GM10266 (cell line): Measurements from ENCODE around the gene SIAH1.
"Not testable (repeated sequence)": the region's sequence is repeated elsewhere in the genome, so short reads cannot be mapped to it uniquely, and the experiment has no call there.

Experiments used
- DNase-seq: peaks from one replicate; pipeline ENCODE4 v3.0.0; 2012; ENCODE audit errors: extremely low spot score
- TF ChIP-seq, protein P1 (sequence below): IDR thresholded peaks from 2 replicates; pipeline ENCODE4 v1.5.1; 2012; ENCODE audit warnings: mild to moderate bottlenecking, low read depth; ENCODE audit not compliant: control insufficient read depth, insufficient read depth; ENCODE audit errors: missing control alignments

SIAH1 gene

DNA sequence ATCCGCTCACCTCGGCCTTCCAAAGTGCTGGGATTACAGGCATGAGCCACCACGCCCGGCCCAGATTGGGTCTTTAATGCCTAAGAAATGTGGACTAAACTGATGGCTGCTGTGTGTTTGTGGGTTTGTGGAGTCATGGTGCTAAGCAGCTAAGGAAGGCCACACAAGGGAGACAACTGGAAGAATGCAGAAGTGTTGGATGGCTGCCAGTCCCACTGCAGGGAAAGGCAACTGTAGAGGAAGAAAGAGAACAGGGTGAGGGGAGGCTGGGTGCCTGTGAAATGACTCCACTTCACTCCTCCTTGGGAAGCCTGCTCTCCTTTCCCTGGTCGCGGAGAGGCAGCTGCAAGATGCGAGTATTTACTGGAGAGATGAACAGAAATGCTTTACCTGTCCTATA, 23.5 kb upstream of the SIAH1 start:
- no peak for DNase-seq
- TF ChIP-seq, protein P1, sequence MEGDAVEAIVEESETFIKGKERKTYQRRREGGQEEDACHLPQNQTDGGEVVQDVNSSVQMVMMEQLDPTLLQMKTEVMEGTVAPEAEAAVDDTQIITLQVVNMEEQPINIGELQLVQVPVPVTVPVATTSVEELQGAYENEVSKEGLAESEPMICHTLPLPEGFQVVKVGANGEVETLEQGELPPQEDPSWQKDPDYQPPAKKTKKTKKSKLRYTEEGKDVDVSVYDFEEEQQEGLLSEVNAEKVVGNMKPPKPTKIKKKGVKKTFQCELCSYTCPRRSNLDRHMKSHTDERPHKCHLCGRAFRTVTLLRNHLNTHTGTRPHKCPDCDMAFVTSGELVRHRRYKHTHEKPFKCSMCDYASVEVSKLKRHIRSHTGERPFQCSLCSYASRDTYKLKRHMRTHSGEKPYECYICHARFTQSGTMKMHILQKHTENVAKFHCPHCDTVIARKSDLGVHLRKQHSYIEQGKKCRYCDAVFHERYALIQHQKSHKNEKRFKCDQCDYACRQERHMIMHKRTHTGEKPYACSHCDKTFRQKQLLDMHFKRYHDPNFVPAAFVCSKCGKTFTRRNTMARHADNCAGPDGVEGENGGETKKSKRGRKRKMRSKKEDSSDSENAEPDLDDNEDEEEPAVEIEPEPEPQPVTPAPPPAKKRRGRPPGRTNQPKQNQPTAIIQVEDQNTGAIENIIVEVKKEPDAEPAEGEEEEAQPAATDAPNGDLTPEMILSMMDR, result no peak

DNA sequence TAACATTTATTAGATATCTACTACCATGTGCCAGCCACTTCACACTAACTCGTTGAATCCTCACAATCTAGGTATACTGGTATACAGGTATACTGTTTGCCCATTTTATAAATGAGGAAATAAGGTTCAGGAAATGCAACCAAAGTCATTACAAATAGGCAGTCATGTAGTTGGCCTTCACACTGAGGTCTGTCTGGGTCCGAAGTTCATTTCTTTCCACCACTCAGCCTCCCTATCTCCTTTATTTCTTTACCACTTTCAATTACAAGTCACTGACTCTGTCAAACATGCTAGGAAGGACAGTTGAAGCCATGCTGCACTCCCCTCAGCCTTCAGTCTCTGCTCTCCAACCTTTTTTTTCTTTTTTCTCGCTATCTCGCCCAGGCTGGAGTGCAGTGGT, 20.7 kb upstream of the SIAH1 start:
- DNase-seq, result no peak
- TF ChIP-seq, protein P1, result no peak

DNA sequence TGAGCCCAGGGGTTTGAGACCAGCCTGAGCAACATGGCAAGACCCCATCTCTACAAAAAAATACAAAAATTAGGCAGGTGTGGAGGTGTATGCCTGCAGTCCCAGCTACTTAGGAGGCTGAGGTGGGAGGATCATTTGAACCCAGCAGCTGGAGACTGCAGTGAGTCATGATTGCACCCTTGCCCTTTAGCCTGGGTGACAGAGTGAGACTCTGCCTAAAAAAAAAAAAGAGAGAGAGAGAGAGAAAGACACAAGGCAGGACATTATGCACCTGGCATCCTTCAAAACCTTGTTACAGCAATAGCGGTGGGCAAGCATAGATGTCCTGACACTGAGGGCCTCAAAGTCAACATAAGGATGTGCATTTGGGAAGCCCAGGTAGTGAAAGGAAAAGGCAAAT, 19.9 kb upstream of the SIAH1 start:
- DNase-seq, result no peak
- TF ChIP-seq, protein P1, result no peak

DNA sequence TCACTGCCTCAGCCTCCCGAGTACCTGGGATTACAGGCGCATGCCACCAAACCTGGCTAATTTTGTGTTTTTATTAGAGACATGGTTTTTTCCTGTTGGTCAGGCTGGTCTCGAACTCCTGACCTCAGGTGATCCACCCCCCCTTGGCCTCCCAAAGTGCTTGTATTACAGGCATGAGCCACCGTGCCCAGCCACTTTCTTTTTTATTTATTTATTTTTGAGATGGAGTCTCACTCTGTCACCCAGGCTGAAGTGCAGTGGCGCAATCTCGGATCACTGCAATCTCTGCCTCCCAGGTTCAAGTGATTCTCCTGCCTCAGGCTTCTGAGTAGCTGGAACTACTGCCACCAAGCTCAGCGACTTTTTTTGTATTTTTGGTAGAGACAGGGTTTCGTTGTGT, 17.3 kb upstream of the SIAH1 start:
- not testable (repeated sequence) for DNase-seq

DNA sequence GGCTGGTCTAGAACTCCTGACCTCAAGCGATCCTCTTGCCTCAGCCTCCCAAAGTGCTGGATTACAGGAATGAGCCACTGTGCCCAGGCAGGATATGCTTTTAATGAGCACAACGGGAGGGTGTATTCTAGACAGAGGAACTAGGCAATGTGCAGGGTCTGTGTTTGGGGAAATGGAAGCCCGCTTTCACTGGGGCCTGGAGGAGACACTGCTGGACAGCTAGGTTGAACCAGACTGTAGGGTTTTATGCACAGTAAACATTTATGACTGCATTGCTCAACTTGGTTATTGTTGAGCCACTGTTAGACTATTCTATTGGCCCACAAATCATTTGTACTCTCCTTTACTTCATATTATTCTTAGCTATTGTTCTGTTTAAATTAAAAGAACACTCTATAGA, 10.2 kb upstream of the SIAH1 start:
- TF ChIP-seq, protein P1, result no peak

DNA sequence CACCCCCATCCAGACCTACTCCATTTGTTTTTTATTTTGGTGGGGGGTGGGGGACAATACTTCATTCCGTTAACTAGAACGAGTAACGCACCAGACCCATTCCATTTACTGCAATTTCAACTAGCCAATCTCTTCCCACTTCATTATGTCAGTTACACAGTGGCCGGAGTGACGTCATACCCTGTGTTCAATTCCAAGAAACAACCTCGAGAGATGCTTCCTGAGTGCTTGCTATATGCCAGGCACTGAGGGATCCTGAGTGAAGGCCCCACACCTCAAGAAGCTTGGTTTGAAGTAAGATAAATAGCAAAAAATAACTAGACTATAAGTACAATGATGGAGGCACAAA, 9.1 kb upstream of the SIAH1 start:
- TF ChIP-seq, protein P1, result no peak
- DNase-seq, result no peak

More for the DNA sequence above, 10.2 kb upstream of the SIAH1 start:
- DNase-seq, result no peak

DNA sequence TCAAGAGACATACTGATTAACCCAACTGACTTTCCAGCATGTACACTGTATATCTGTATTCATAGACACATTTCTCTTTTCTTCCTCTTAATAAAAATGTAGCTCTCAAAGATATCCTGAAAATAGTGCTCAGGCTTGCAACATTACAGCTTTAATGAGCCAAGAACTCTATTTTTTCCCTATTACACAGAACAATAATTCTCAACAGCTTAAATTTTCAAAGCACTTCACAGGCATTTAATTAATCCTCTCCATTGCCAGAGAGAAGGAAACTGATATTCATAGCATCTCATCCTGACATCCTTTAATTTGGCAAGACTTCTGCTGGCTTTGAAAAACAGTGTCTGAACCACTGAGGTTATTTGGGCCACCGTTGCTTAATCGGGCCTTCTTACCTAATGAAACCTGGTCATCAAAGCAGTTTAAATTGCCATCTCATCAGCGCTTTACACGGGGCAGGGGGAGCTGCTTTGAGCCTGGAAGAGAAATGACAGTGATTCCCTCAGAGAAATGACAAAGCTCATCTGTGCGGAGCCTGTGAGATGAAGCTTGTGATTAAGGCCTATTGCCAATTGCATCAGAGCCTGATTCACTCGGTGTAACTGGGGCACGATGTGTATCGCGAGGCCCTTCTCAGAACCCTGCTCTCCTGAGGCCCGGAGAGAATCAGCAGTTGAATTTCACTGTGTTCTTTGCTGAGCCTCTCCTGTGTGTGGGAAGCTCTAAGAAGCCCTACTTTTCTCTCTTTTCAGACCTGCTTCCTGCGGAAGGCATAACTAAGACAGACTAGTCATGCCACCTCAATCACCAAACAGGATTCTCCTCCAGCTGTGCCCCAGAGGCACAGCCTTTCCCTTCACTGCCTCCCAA, 8.5 kb upstream of the SIAH1 start:
- DNase-seq, result no peak
- TF ChIP-seq, protein P1, result no peak

DNA sequence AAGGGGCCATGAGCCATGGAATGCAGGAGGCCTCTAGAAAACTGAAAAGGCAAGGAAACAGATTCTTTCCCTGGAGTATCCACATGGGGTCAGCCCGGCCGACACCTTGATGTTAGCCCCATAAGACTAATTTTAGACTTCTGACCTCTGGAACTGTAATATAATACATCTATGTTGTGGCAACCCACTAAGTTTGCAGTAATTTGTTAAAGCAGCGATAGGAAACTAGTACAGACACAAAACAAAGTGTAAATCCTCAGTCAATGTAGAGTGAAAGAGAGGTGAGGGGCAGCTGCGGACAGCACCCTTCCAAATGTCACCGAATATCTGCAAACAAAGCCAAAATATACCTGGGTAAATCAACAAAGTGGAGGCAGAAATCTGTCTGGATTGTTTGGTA, 7.2 kb upstream of the SIAH1 start:
- DNase-seq, result no peak
- TF ChIP-seq, protein P1, result no peak
